ENCODE measurements around the gene IQCK.

The IQCK gene

GRCh38 chr16:19823322-19823721 lies 105.3 kb downstream of the IQCK start:
- Mint-ChIP-seq H3K27ac (no peak overlapping the region), H3K4me1 (no peaks in the 10 kb centered on the region), H3K27me3 (no peaks in the 10 kb centered on the region), H3K36me3 (no peaks in the 10 kb centered on the region), H3K9me3 (no peaks in the 10 kb centered on the region), H3K4me3 (no peak overlapping the region)
- ATAC-seq (ENCODE audit: low read depth) (no peak), DNase-seq (ENCODE audit: low spot score in 2 of 2) (no peak)

GRCh38 chr16:19824216-19824615 lies 106.1 kb downstream of the IQCK start:
- Mint-ChIP-seq H3K4me1 (no peaks in the 10 kb centered on the region), H3K27me3 (no peaks in the 10 kb centered on the region), H3K36me3 (no peaks in the 10 kb centered on the region), H3K4me3 (no peak overlapping the region), H3K27ac (no peak overlapping the region), H3K9me3 (no peaks in the 10 kb centered on the region)
- DNase-seq (ENCODE audit: low spot score in 2 of 2), result no peak
- no peak for ATAC-seq (ENCODE audit: low read depth)

GRCh38 chr16:19829844-19830692 lies 112.0 kb downstream of the IQCK start:
- no peak overlapping the region for H3K27ac Mint-ChIP-seq
- DNase-seq (ENCODE audit: low spot score in 2 of 2), result no peak
- H3K27me3 Mint-ChIP-seq, result no peaks in the 10 kb centered on the region
- no peaks in the 10 kb centered on the region for H3K9me3 Mint-ChIP-seq
- no peak for ATAC-seq (ENCODE audit: low read depth)
- no peaks in the 10 kb centered on the region for H3K36me3 Mint-ChIP-seq
- no peak overlapping the region for H3K4me3 Mint-ChIP-seq
- no peaks in the 10 kb centered on the region for H3K4me1 Mint-ChIP-seq

GRCh38 chr16:19830902-19831560 lies 113.0 kb downstream of the IQCK start:
- Mint-ChIP-seq H3K4me3 (no peak overlapping the region), H3K27ac (no peak overlapping the region), H3K9me3 (no peaks in the 10 kb centered on the region), H3K4me1 (no peaks in the 10 kb centered on the region), H3K36me3 (no peaks in the 10 kb centered on the region), H3K27me3 (no peaks in the 10 kb centered on the region)
- DNase-seq (ENCODE audit: low spot score in 2 of 2) (no peak), ATAC-seq (ENCODE audit: low read depth) (no peak)

DNA sequence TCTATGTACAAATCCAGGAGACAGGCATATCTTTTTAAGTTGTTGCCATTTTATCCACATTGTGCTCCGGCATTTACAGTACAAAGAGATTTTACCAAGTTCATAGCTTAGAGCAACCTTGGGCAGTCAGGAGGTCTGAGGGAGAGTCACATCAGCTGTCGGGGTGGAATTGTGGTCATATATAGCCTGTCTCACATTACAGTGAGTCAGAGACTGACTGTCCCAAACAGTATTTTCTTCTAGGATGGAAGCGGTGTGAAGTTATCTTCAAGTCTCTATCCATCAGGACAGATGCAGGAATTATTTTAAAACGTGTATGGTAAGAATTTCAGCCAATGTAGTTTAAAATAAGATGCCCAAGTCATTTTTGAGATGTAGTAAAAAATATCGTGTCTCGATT lies 113.6 kb downstream of the IQCK start:
- Mint-ChIP-seq H3K9me3 (no peaks in the 10 kb centered on the region), H3K27me3 (no peaks in the 10 kb centered on the region), H3K4me3 (no peak overlapping the region), H3K4me1 (no peaks in the 10 kb centered on the region), H3K36me3 (no peaks in the 10 kb centered on the region), H3K27ac (no peak overlapping the region)
- no peak for ATAC-seq (ENCODE audit: low read depth)
- DNase-seq (ENCODE audit: low spot score in 2 of 2), result no peak

DNA sequence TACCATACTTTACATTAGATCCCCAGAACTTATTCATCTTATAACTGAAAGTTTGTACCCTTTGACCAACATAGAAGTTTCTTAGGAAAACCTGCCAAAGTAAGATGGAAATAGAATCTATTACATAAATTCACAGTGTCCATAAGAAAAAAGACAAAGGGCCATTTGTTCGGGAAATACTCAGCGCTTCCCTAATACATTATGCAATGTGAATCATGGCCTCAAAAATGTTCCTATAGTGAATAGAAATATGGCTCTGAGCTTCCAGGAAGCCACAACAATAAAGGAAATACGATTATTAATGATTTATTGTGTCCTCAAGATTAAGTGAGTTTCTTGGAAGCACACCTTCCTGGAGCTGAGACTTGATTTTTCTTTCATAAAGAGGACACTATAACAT lies 115.1 kb downstream of the IQCK start:
- no peak for DNase-seq (ENCODE audit: low spot score in 2 of 2)
- Mint-ChIP-seq H3K36me3 (no peaks in the 10 kb centered on the region), H3K4me1 (no peaks in the 10 kb centered on the region), H3K9me3 (no peaks in the 10 kb centered on the region), H3K27me3 (no peaks in the 10 kb centered on the region), H3K27ac (no peak overlapping the region), H3K4me3 (no peak overlapping the region)
- ATAC-seq (ENCODE audit: low read depth), result no peak

DNA sequence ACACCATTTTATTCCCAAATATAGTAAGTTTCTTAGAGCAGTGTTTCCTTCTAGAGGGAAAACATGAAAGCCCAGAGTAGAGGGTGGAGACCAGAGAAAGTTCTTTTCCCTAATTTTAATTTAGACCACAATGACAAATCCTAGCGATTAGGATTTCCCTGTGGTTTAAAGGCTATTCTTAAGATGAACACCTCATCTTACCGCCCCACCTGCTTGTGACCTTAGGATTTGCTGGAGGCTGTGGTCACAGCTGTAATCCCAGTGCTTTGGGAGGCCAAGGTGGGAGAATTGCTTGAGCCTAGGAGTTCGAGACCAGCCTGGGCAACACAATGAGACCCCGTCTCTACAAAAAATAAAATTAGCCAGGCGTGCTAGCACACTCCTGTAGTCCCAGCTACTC lies 115.5 kb downstream of the IQCK start:
- DNase-seq (ENCODE audit: low spot score in 2 of 2), result no peak

DNA sequence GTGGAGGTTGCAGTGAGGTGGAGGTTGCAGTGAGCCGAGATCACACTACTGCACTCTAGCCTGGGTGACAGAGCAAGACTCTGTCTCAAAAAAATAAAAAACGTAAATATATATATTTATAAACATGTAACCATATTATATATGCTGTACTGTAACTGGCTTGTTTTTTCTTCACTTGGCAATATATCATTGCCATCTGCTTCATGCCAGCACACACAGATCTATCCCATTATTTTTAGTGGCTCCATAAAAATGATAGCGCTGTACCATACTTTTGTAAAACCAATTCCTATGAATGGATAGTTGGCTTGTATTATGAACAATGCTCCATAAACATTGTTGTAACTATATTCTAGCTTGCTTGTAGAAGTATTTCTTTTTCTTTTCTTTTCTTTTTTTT lies 117.1 kb downstream of the IQCK start:
- Mint-ChIP-seq H3K27me3 (no peaks in the 10 kb centered on the region), H3K27ac (no peak overlapping the region), H3K4me1 (no peaks in the 10 kb centered on the region), H3K9me3 (no peaks in the 10 kb centered on the region), H3K4me3 (no peak overlapping the region), H3K36me3 (no peaks in the 10 kb centered on the region)
- DNase-seq (ENCODE audit: low spot score in 2 of 2) (no peak), ATAC-seq (ENCODE audit: low read depth) (no peak)

More for the DNA sequence above, 115.5 kb downstream of the IQCK start:
- Mint-ChIP-seq H3K9me3 (no peaks in the 10 kb centered on the region), H3K27me3 (no peaks in the 10 kb centered on the region), H3K4me1 (no peaks in the 10 kb centered on the region), H3K27ac (no peak overlapping the region), H3K36me3 (no peaks in the 10 kb centered on the region), H3K4me3 (no peak overlapping the region)
- no peak for ATAC-seq (ENCODE audit: low read depth)

DNA sequence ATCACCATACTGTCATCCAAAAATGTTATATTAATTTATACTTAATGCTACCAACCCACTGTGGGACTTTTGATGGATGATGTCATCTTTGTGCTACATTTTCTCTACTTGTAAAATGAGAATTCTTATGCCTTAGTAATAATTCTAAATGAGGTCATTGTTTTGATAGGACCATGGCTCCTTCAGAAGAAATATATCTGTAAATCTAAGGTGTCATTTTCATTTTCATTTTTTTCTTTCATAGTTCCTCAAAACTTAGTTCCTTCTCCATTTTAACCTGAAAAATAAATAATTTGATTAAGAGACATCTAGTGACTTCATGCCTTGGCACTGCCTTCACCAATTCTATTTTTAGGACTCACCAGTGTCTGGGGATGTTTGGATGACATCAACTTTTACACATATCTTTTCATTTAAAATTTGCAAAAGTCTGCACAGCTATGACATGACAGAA lies 117.9 kb downstream of the IQCK start:
- Mint-ChIP-seq H3K9me3 (no peaks in the 10 kb centered on the region), H3K4me3 (no peak overlapping the region), H3K4me1 (no peaks in the 10 kb centered on the region), H3K27ac (no peak overlapping the region), H3K36me3 (no peaks in the 10 kb centered on the region), H3K27me3 (no peaks in the 10 kb centered on the region)
- ATAC-seq (ENCODE audit: low read depth) (no peak), DNase-seq (ENCODE audit: low spot score in 2 of 2) (no peak)

DNA sequence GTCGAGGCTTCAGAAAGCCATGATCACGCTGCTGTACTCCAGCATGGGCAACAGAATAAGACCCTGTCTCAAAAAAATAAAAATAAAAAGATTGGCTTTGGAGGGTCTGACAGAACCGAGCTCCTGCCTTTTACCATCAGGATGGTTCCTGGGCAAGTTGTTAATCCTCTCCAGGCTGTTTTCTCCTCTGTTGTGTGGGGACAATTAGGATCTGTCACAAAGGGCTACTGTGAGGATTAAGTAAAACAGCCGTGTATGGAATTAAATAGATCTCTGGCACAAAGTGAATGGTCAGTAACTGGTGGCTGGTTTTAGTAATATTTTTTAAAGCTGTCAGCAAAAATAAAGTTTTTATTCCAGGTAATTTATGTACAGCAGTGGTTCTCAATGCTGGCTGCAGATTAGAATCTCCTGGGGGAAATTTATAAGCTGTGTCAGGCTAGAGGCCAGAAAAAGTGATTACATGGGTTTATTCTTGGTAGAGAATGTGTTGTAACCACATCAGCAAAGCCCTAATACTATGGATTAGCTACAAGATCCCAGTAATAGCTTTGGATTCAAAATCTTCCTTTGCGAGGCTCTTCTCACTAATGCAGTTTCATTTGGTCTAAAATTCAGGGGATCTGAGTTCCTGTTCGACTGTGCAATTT lies 119.4 kb downstream of the IQCK start:
- DNase-seq (ENCODE audit: low spot score in 2 of 2) (no peak), ATAC-seq (ENCODE audit: low read depth) (no peak)
- H3K36me3 Mint-ChIP-seq, result no peaks in the 10 kb centered on the region
- no peak overlapping the region for H3K4me3 Mint-ChIP-seq
- no peaks in the 10 kb centered on the region for H3K9me3 Mint-ChIP-seq
- no peaks in the 10 kb centered on the region for H3K27me3 Mint-ChIP-seq
- H3K27ac Mint-ChIP-seq, result no peak overlapping the region
- H3K4me1 Mint-ChIP-seq, result no peaks in the 10 kb centered on the region

- DNase-seq (ENCODE audit: low spot score in 2 of 2) (no peak), ATAC-seq (ENCODE audit: low read depth) (no peak)
- Mint-ChIP-seq H3K27ac (no peak overlapping the region), H3K27me3 (no peaks in the 10 kb centered on the region), H3K4me1 (no peaks in the 10 kb centered on the region), H3K9me3 (no peaks in the 10 kb centered on the region), H3K36me3 (no peaks in the 10 kb centered on the region), H3K4me3 (no peak overlapping the region)
Measured at GRCh38 chr16:19837984-19838707, 120.1 kb downstream of the IQCK start.

GRCh38 chr16:19840524-19841110 lies 122.5 kb downstream of the IQCK start:
- DNase-seq (ENCODE audit: low spot score in 2 of 2), result no peak
- Mint-ChIP-seq H3K27ac (no peak overlapping the region), H3K4me1 (no peaks in the 10 kb centered on the region), H3K9me3 (no peaks in the 10 kb centered on the region), H3K4me3 (no peak overlapping the region), H3K36me3 (no peaks in the 10 kb centered on the region), H3K27me3 (no peaks in the 10 kb centered on the region)
- ATAC-seq (ENCODE audit: low read depth), result no peak

DNA sequence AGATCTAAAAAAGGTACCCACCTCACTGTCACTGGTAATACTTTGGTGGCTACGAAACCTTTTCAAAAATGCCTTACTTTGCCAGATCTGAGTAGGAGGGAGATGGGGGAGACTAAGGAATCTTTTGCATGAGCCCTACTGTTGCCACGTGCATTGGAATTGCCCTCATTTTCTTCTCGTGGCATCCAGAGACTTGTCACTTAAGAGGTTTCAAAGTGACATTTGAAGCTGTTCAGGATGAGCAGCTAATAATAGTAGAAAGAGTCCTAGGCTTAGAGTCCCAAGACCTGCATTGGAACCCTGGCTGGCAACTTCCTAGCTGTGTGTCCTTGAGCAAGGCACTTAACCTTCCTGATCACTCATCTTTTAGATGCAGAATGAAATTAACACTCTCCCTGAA lies 123.1 kb downstream of the IQCK start:
- Mint-ChIP-seq H3K27me3 (no peaks in the 10 kb centered on the region), H3K9me3 (no peaks in the 10 kb centered on the region), H3K27ac (no peak overlapping the region), H3K4me1 (no peaks in the 10 kb centered on the region), H3K4me3 (no peak overlapping the region), H3K36me3 (no peaks in the 10 kb centered on the region)
- ATAC-seq (ENCODE audit: low read depth) (no peak), DNase-seq (ENCODE audit: low spot score in 2 of 2) (no peak)
